HCT116 (cell line): ENCODE results near the gene IRF3. TPM values are rescaled to one million over a fixed set of nuclear protein-coding genes. Genes with fewer than 3 reads are reported as not detected.

Source experiments
- ATAC-seq: fragments of 200-7000 bp; cut with Tn5 transposase; 2 replicates; pipeline ENCODE4 v1.9.1; 2020; ENCODE audit warnings: mild to moderate bottlenecking, moderate library complexity
- BruUV-seq: library from RNA; stranded (reverse); fragments of 400-500 nt; replicated peaks from 2 replicates; lab custom pipeline; 2021; lab: Mats Ljungman, UMichigan
- CTCF ChIA-PET: fragments of 300-600 bp; sonication (Branson Sonifier 250); formaldehyde crosslinking; loops from one replicate; lab custom pipeline; 2021; ENCODE audit warnings: antibody characterized with exemption; lab: Charles Lee
- POLR2A ChIA-PET: fragments of 300-600, 350-600 bp; sonication (Branson Sonifier 250); formaldehyde crosslinking; loops from one replicate; lab custom pipeline; 2021; ENCODE audit warnings: antibody characterized with exemption; lab: Charles Lee
- RAD21 ChIA-PET, 2 experiments: fragments of 300-600 bp; sonication (Branson Sonifier 250); formaldehyde crosslinking; loops; one replicate each; lab custom pipeline; 2023; ENCODE audit warnings: low total read pairs in 2 of 2; ENCODE audit not compliant: uncharacterized antibody in 2 of 2, unreplicated experiment in 2 of 2, low non-redundant PET in 1 of 2; lab: Charles Lee
- DNase-seq: peaks from one replicate; pipeline ENCODE4 v3.0.0-alpha.2; 2010; ENCODE audit warnings: low read depth, low spot score
- H2AFZ ChIP-seq: fragments of 200-600 bp; shearing (Covaris generic), sonication (generic); 2 replicates; pipeline ENCODE4 v1.6.1; 2017; ENCODE audit warnings: low read depth, mixed run types, mixed read lengths, antibody characterized with exemption, low read length; ENCODE audit not compliant: poor library complexity, severe bottlenecking
- H3K27ac ChIP-seq: 2 replicates; pipeline ENCODE4 v1.5.1; 2012; ENCODE audit warnings: low read depth, low read length
- H3K27me3 ChIP-seq: fragments of 200-600 bp; sonication (generic); 2 replicates; pipeline ENCODE4 v1.6.1; 2016; ENCODE audit warnings: mixed run types, low read length, mixed read lengths; ENCODE audit not compliant: insufficient read depth
- H3K36me3 ChIP-seq, 2 experiments: fragments of 200-500 bp in 1 of 2; fragments of 200-600 bp in 1 of 2; sonication (Bioruptor generic) in 1 of 2; sonication (generic) in 1 of 2; 2 replicates each; pipeline versions ENCODE4 v1.5.1 to v1.6.1; 2014 to 2016; ENCODE audit warnings: low read length in 2 of 2, inconsistent platforms in 1 of 2, mixed read lengths in 1 of 2, mixed run types in 1 of 2; ENCODE audit not compliant: insufficient read depth in 2 of 2, control insufficient read depth in 1 of 2
- H3K4me1 ChIP-seq, 2 experiments: fragments of 200-600 bp in 1 of 2; sonication (generic) in 1 of 2; 2 replicates each; pipeline versions ENCODE4 v1.5.1 to v1.6.1; 2012 to 2017; ENCODE audit warnings: low read length in 2 of 2, inconsistent platforms in 1 of 2, mild to moderate bottlenecking in 1 of 2, mixed read lengths in 1 of 2, mixed run types in 1 of 2, moderate library complexity in 1 of 2; ENCODE audit not compliant: insufficient read depth in 2 of 2, control insufficient read depth in 1 of 2
- H3K4me2 ChIP-seq: fragments of 200-600 bp; sonication (generic); 2 replicates; pipeline ENCODE4 v1.6.1; 2017; ENCODE audit warnings: mixed run types, low read length, mixed read lengths
- H3K4me3 ChIP-seq, 2 experiments: fragments of 200-600 bp in 1 of 2; sonication (generic) in 1 of 2; replicated peaks in 1 of 2; 2 replicates each; pipeline ENCODE4 v1.5.1; 2011 to 2016; ENCODE audit warnings: low read length in 2 of 2, control low read depth in 1 of 2, low read depth in 1 of 2, mild to moderate bottlenecking in 1 of 2, mixed read lengths in 1 of 2, mixed run types in 1 of 2
- H3K79me2 ChIP-seq: fragments of 200-600 bp; sonication (generic); 2 replicates; pipeline ENCODE4 v1.6.1; 2017; ENCODE audit warnings: mild to moderate bottlenecking, mixed run types, low read length, moderate library complexity, mixed read lengths; ENCODE audit not compliant: insufficient read depth
- H3K9ac ChIP-seq: fragments of 200-600 bp; sonication (generic); 2 replicates; pipeline ENCODE4 v1.6.1; 2016; ENCODE audit warnings: low read length, mixed read lengths
- H3K9me2 ChIP-seq: fragments of 200-600 bp; sonication (generic), shearing (Covaris generic); 2 replicates; pipeline ENCODE4 v1.6.1; 2017; ENCODE audit warnings: mixed run types, mild to moderate bottlenecking, moderate library complexity; ENCODE audit not compliant: insufficient read depth
- H3K9me3 ChIP-seq, 2 experiments: fragments of 200-500 bp in 1 of 2; fragments of 200-600 bp in 1 of 2; sonication (Bioruptor generic) in 1 of 2; sonication (generic) in 1 of 2; 2 replicates each; pipeline ENCODE4 v1.6.1; 2014 to 2017; ENCODE audit warnings: low read length in 2 of 2, mixed read lengths in 2 of 2, inconsistent platforms in 1 of 2, low read depth in 1 of 2, mild to moderate bottlenecking in 1 of 2, mixed run types in 1 of 2, moderate library complexity in 1 of 2; ENCODE audit not compliant: control insufficient read depth in 1 of 2, insufficient read depth in 1 of 2
- H4K20me1 ChIP-seq: fragments of 200-600 bp; sonication (generic), shearing (Covaris generic); 2 replicates; pipeline ENCODE4 v1.6.1; 2017; ENCODE audit warnings: mixed run types, mild to moderate bottlenecking, moderate library complexity; ENCODE audit not compliant: insufficient read depth
- ATF3 ChIP-seq: IDR thresholded peaks from 2 replicates; pipeline ENCODE4 v1.6.1; 2012
- CBX3 ChIP-seq: IDR thresholded peaks from 2 replicates; pipeline ENCODE4 v1.6.1; 2012; ENCODE audit warnings: low read depth
- CEBPB ChIP-seq: IDR thresholded peaks from 2 replicates; pipeline ENCODE4 v1.6.1; 2012; ENCODE audit warnings: low read depth
- CTCF ChIP-seq, 3 experiments: fragments of 200-600 bp in 1 of 3; sonication (generic) in 1 of 3; IDR thresholded peaks in 2 of 3; conservative IDR thresholded peaks in 1 of 3; 2 replicates each; pipeline ENCODE4 v1.5.1; 2012 to 2017; ENCODE audit warnings: low read depth in 2 of 3, low read length in 2 of 3, antibody characterized with exemption in 1 of 3, borderline replicate concordance in 1 of 3, control low read depth in 1 of 3, mild to moderate bottlenecking in 1 of 3, mixed read lengths in 1 of 3, mixed run types in 1 of 3, moderate library complexity in 1 of 3; ENCODE audit not compliant: insufficient read depth in 1 of 3
- ELF1 ChIP-seq: IDR thresholded peaks from 2 replicates; pipeline ENCODE4 v1.6.1; 2012; ENCODE audit warnings: low read depth, borderline replicate concordance
- EZH2 ChIP-seq: fragments of 200-600 bp; sonication (generic); IDR thresholded peaks from 2 replicates; pipeline ENCODE4 v1.6.1; 2017; ENCODE audit warnings: antibody characterized with exemption, mixed run types
- EZH2phosphoT487 ChIP-seq: fragments of 200-600 bp; IDR thresholded peaks from 2 replicates; pipeline ENCODE4 v1.6.1; 2018; ENCODE audit warnings: antibody characterized with exemption, borderline replicate concordance
- FOSL1 ChIP-seq: IDR thresholded peaks from 2 replicates; pipeline ENCODE4 v1.6.1; 2012; ENCODE audit warnings: low read depth
- JUND ChIP-seq: IDR thresholded peaks from 2 replicates; pipeline ENCODE4 v1.6.1; 2012
- POLR2AphosphoS5 ChIP-seq: IDR thresholded peaks from 2 replicates; pipeline ENCODE4 v1.6.1; 2011; ENCODE audit warnings: mild to moderate bottlenecking, low read depth, low read length, moderate library complexity
- RAD21 ChIP-seq: IDR thresholded peaks from 2 replicates; pipeline ENCODE4 v1.6.1; 2012; ENCODE audit warnings: low read depth, mild to moderate bottlenecking
- REST ChIP-seq: IDR thresholded peaks from 2 replicates; pipeline ENCODE4 v1.6.1; 2012; ENCODE audit warnings: low read depth
- SIN3A ChIP-seq: IDR thresholded peaks from 2 replicates; pipeline ENCODE4 v1.6.1; 2012; ENCODE audit warnings: low read depth
- SP1 ChIP-seq: IDR thresholded peaks from 2 replicates; pipeline ENCODE4 v1.6.1; 2012; ENCODE audit warnings: low read depth
- SRF ChIP-seq: IDR thresholded peaks from 2 replicates; pipeline ENCODE4 v1.6.1; 2012; ENCODE audit warnings: low read depth
- TCF7L2 ChIP-seq: IDR thresholded peaks from 2 replicates; pipeline ENCODE4 v1.7.0; 2011; ENCODE audit warnings: borderline replicate concordance, inconsistent platforms; ENCODE audit not compliant: insufficient read depth, insufficient read length; ENCODE audit errors: extremely low read depth
- YY1 ChIP-seq: IDR thresholded peaks from 2 replicates; pipeline ENCODE4 v1.6.1; 2011; ENCODE audit warnings: low read length, low read depth, moderate library complexity, mild to moderate bottlenecking; ENCODE audit not compliant: insufficient replicate concordance; ENCODE audit errors: extremely low read depth
- ZFX ChIP-seq: fragments of 450-650 bp; IDR thresholded peaks from 2 replicates; pipeline ENCODE4 v1.6.1; 2017
- ZNF274 ChIP-seq: fragments of 200-500 bp; sonication (Bioruptor generic); IDR thresholded peaks from 2 replicates; pipeline ENCODE4 v1.6.1; 2014; ENCODE audit warnings: mild to moderate bottlenecking, low read depth, low read length, inconsistent platforms
- intact Hi-C: fragments of 100-400 bp; cut with micrococcal nuclease; formaldehyde crosslinking; loops from 2 replicates; pipeline ENCODE4 v1.10.0; 2022
- total RNA-seq: library from RNA; stranded (reverse); gene quantifications from one replicate; pipeline ENCODE4 v1.2.1, GENCODE V29; 2021; ENCODE audit not compliant: unreplicated experiment
- TF ChIP-seq, protein P1 (sequence below): IDR thresholded peaks from 2 replicates; pipeline ENCODE4 v1.6.1; 2011; ENCODE audit warnings: mild to moderate bottlenecking, low read length, moderate library complexity; ENCODE audit not compliant: insufficient replicate concordance; ENCODE audit errors: extremely low read depth

Gene IRF3
- total RNA-seq, 1 experiment from 2014 or later: 129 TPM

GRCh38 chr19:49688531-49689132 is 23.0 kb upstream of the IRF3 start:
- H3K4me3 ChIP-seq: no peak overlapping the region
- H3K9me2 ChIP-seq: no peaks in the 10 kb centered on the region
- H3K4me2 ChIP-seq: no peak overlapping the region
- H3K36me3 ChIP-seq: peaks cover 29 to 34% of the 10 kb centered on the region in 2 experiments
- BruUV-seq: no TSS peak
- ATAC-seq (no peak), DNase-seq (no peak)
- ChIA-PET CTCF (no interaction called here), POLR2A (no interaction called here), RAD21 (interaction anchor here in 1 of 2 experiments (0.5 kb wide), 1 partner anchor 54 kb away, joined by 5 read pairs; no protein-coding TSS in a partner anchor)
- peaks cover 8% of the 10 kb centered on the region; the same call in 1 of the 2 replicates for H4K20me1 ChIP-seq
- TF ChIP-seq SIN3A (no peak), CTCF (IDR thresholded peaks at IDR 0.05 in 2 of 3, conservative IDR thresholded peaks at IDR 0.05 in 1 of 3; ENCODE audit: borderline replicate concordance in 1 of 3, insufficient read depth in 1 of 3, low read depth in 2 of 3, low read length in 2 of 3) (no peak), SP1 (no peak), CEBPB (no peak), POLR2AphosphoS5 (no peak), FOSL1 (no peak), REST (no peak), JUND (no peak), CBX3 (no peak), TCF7L2 (no peak), ZNF274 (no peak), ATF3 (no peak), SRF (no peak), EZH2 (no peak), RAD21 (no peak), EZH2phosphoT487 (no peak), ELF1 (no peak), YY1 (no peak), ZFX (no peak)
- TF ChIP-seq, protein P1, sequence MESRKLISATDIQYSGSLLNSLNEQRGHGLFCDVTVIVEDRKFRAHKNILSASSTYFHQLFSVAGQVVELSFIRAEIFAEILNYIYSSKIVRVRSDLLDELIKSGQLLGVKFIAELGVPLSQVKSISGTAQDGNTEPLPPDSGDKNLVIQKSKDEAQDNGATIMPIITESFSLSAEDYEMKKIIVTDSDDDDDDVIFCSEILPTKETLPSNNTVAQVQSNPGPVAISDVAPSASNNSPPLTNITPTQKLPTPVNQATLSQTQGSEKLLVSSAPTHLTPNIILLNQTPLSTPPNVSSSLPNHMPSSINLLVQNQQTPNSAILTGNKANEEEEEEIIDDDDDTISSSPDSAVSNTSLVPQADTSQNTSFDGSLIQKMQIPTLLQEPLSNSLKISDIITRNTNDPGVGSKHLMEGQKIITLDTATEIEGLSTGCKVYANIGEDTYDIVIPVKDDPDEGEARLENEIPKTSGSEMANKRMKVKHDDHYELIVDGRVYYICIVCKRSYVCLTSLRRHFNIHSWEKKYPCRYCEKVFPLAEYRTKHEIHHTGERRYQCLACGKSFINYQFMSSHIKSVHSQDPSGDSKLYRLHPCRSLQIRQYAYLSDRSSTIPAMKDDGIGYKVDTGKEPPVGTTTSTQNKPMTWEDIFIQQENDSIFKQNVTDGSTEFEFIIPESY: no peak
- peaks cover 0 to 26% of the 10 kb centered on the region in 2 experiments; a peak in 2 of 4 replicates for H3K4me1 ChIP-seq
- no peaks in the 10 kb centered on the region for H3K9me3 ChIP-seq
- no peaks in the 10 kb centered on the region for H3K27me3 ChIP-seq
- peaks cover 25% of the 10 kb centered on the region for H3K79me2 ChIP-seq
- intact Hi-C loops: no loop called here
- H3K9ac ChIP-seq: no peak overlapping the region
- no peak overlapping the region for H2AFZ ChIP-seq
- H3K27ac ChIP-seq: no peak overlapping the region
